SIG-M5 (cell line): ENCODE data around the gene SMURF2.
"Not testable (repeated sequence)": the region's sequence is repeated elsewhere in the genome, so short reads cannot be mapped to it uniquely, and the experiment has no call there.

Experiments used
- DNase-seq: peaks from one replicate; lab custom pipeline; 2025; lab: John Stamatoyannopoulos, UW

SMURF2 gene

GRCh38 chr17:64661976-64662773, at the start of gene SMURF2:
TSS of gene SMURF2 (minus strand) at chr17:64662307. CDS start at chr17:64661880, 427 bp downstream.
- DNase-seq, result no peak

GRCh38 chr17:64709481-64709880, 47.4 kb upstream of the SMURF2 start:
- no peak for DNase-seq

- no peak for DNase-seq
Observed at GRCh38 chr17:64707050-64707591, 45.0 kb upstream of the SMURF2 start.

- DNase-seq, result no peak
Observed at GRCh38 chr17:64706224-64707049, 44.3 kb upstream of the SMURF2 start.

- DNase-seq, result no peak
Observed at GRCh38 chr17:64702815-64703214, 40.7 kb upstream of the SMURF2 start.

GRCh38 chr17:64698725-64699124, 36.6 kb upstream of the SMURF2 start:
- no peak for DNase-seq

- DNase-seq, result no peak
Observed at GRCh38 chr17:64694207-64694606, 32.1 kb upstream of the SMURF2 start.

- DNase-seq, result no peak
Observed at GRCh38 chr17:64692187-64692586, 30.1 kb upstream of the SMURF2 start.

GRCh38 chr17:64689106-64689505, 27.0 kb upstream of the SMURF2 start:
- DNase-seq, result no peak

GRCh38 chr17:64688481-64688880, 26.4 kb upstream of the SMURF2 start:
- DNase-seq, result no peak

- DNase-seq, result no peak
Observed at GRCh38 chr17:64687961-64688360, 25.9 kb upstream of the SMURF2 start.

- no peak for DNase-seq
Observed at GRCh38 chr17:64687376-64687775, 25.3 kb upstream of the SMURF2 start.

GRCh38 chr17:64686705-64687104, 24.6 kb upstream of the SMURF2 start:
- DNase-seq, result no peak

- DNase-seq, result no peak
Observed at GRCh38 chr17:64685705-64686104, 23.6 kb upstream of the SMURF2 start.

GRCh38 chr17:64683796-64684195, 21.7 kb upstream of the SMURF2 start:
- DNase-seq, result no peak

- DNase-seq, result no peak
Observed at GRCh38 chr17:64682261-64683181, 20.4 kb upstream of the SMURF2 start.

- DNase-seq, result no peak
Observed at GRCh38 chr17:64679710-64680216, 17.7 kb upstream of the SMURF2 start.

GRCh38 chr17:64676763-64677162, 14.7 kb upstream of the SMURF2 start:
- no peak for DNase-seq

- DNase-seq, result not testable (repeated sequence)
Observed at GRCh38 chr17:64670843-64671590, 8.9 kb upstream of the SMURF2 start.

GRCh38 chr17:64667807-64668721, 6.0 kb upstream of the SMURF2 start:
- not testable (repeated sequence) for DNase-seq
